Lower leg skin (tissue), 4 donors: ENCODE measurements around the gene GLDN. TPM values are rescaled to one million over a fixed set of nuclear protein-coding genes. Genes with fewer than 3 reads are reported as not detected.

Source experiments
- DNase-seq, 2 donors: peaks; one replicate each; pipeline ENCODE4 v3.0.0-alpha.2; 2019; ENCODE audit warnings: low spot score in 2 of 2
- H3K4me3 ChIP-seq: fragments of 200-600 bp; sonication (generic); 2 replicates; pipeline ENCODE4 v1.5.1; 2017; ENCODE audit warnings: mild to moderate bottlenecking, low read depth; ENCODE audit not compliant: poor library complexity, severe bottlenecking
- CTCF ChIP-seq, 3 donors: fragments of 450-650 bp; IDR thresholded peaks; one replicate each; pipeline ENCODE4 v1.5.1; 2016; ENCODE audit warnings: antibody characterized with exemption in 3 of 3, mild to moderate bottlenecking in 3 of 3, moderate library complexity in 2 of 3
- POLR2A ChIP-seq, 2 donors: fragments of 450-650 bp; IDR thresholded peaks; one replicate each; pipeline ENCODE4 v1.6.1; 2016 to 2017; ENCODE audit warnings: antibody characterized with exemption in 2 of 2, mild to moderate bottlenecking in 1 of 2, moderate library complexity in 1 of 2
- WGBS, 2 donors: methylation state at CpG; one replicate each; pipeline ENCODE4 v1.1.5; 2018; 5-methylcytosine and 5-hydroxymethylcytosine counted together
- intact Hi-C: fragments of 100-400 bp; cut with DNase I; formaldehyde crosslinking; loops from one replicate; pipeline ENCODE4 v1.15.0; 2023; ENCODE audit warnings: low total_unique reads
- total RNA-seq, 4 donors: library from RNA; depleted of rRNA; stranded (reverse); fragments of >200 nt; gene quantifications; one replicate each; pipeline ENCODE4 v1.1.0, GENCODE V29; 2016

Gene GLDN
- total RNA-seq, 4 donors from 2014 or later = 3.7 to 9.4 (median 4.9) TPM

- H3K4me3 ChIP-seq = no peak overlapping the region
- intact Hi-C loops = no loop called here
- no peak for TF ChIP-seq CTCF (IDR thresholded peaks at IDR 0.05)
- no peak for TF ChIP-seq POLR2A (IDR thresholded peaks at IDR 0.05)
- WGBS, 2 donors = 50 to 64% methylated on average over 3 of the region's 3 CpGs
- peak in 1 of 2 donors; percentile 75 for DNase-seq
These were observed 25.5 kb downstream of the GLDN start for GRCh38 chr15:51366920-51367319.

GRCh38 chr15:51367322-51367976, 26.0 kb downstream of the GLDN start:
- TF ChIP-seq CTCF (IDR thresholded peaks at IDR 0.05) (no peak), POLR2A (IDR thresholded peaks at IDR 0.05) (no peak)
- no peak overlapping the region for H3K4me3 ChIP-seq
- 70 to 71% methylated on average over 10 of the region's 10 CpGs for WGBS, 2 donors
- no peak for DNase-seq
- intact Hi-C loops = no loop called here

GRCh38 chr15:51368307-51368706, 26.9 kb downstream of the GLDN start:
- no peak for DNase-seq
- intact Hi-C loops = no loop called here
- no peak for TF ChIP-seq POLR2A (IDR thresholded peaks at IDR 0.05)
- TF ChIP-seq CTCF (IDR thresholded peaks at IDR 0.05) = no peak
- WGBS, 2 donors = 56 to 68% methylated on average over 6 of the region's 6 CpGs
- no peak overlapping the region for H3K4me3 ChIP-seq

GRCh38 chr15:51368751-51369450, 27.4 kb downstream of the GLDN start:
- TF ChIP-seq POLR2A (IDR thresholded peaks at IDR 0.05) = no peak
- no peak for TF ChIP-seq CTCF (IDR thresholded peaks at IDR 0.05)
- H3K4me3 ChIP-seq = no peak overlapping the region
- DNase-seq = no peak
- 76 to 77% methylated on average over 3 of the region's 3 CpGs for WGBS, 2 donors
- intact Hi-C loops = no loop called here

- TF ChIP-seq CTCF (IDR thresholded peaks at IDR 0.05) = no peak
- no peak overlapping the region for H3K4me3 ChIP-seq
- intact Hi-C loops = no loop called here
- WGBS, 2 donors = 77 to 81% methylated on average over 1 of the region's 1 CpG
- DNase-seq = no peak
These were observed 28.0 kb downstream of the GLDN start for GRCh38 chr15:51369451-51369761.

- DNase-seq = no peak
- WGBS, 2 donors = 41 to 61% methylated on average over 1 of the region's 1 CpG
- H3K4me3 ChIP-seq = no peak overlapping the region
- intact Hi-C loops = no loop called here
- TF ChIP-seq POLR2A (IDR thresholded peaks at IDR 0.05) (no peak), CTCF (IDR thresholded peaks at IDR 0.05) (no peak)
These were observed 29.8 kb downstream of the GLDN start for GRCh38 chr15:51371266-51371665.
